ENCODE data around the gene PEX26.
"Not testable (repeated sequence)": the region's sequence is repeated elsewhere in the genome, so short reads cannot be mapped to it uniquely, and the experiment has no call there.

PEX26 gene

GRCh38 chr22:18071968-18072310 lies 5.9 kb upstream of the PEX26 start:
- no peak for DNase-seq

- DNase-seq = no peak
These were observed 4.3 kb upstream of the PEX26 start for GRCh38 chr22:18073467-18073866.

DNA sequence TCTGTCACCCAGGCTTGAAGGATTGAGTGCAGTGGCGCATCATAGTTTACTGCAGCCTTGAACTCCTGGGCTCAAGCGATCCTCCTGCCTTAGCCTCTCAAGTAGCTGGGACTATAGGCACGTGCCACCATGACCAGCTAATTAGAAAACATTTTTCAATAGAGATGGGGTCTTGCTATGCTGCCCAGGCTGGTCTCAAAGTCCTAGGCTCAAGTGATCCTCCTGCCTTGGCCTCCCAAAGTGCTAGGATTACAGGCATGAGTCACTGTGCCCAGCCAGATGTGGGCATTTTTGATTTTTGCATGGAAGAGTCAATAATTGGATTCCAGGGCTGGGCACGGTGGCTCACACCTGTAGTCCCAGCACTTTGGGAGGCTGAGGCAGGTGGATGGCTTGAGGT lies 3.9 kb upstream of the PEX26 start:
- not testable (repeated sequence) for DNase-seq

- no peak for DNase-seq
These were observed 2.6 kb upstream of the PEX26 start for GRCh38 chr22:18075101-18075719.

GRCh38 chr22:18075720-18076497 lies 1.9 kb upstream of the PEX26 start:
- DNase-seq = peak; percentile 89

DNA sequence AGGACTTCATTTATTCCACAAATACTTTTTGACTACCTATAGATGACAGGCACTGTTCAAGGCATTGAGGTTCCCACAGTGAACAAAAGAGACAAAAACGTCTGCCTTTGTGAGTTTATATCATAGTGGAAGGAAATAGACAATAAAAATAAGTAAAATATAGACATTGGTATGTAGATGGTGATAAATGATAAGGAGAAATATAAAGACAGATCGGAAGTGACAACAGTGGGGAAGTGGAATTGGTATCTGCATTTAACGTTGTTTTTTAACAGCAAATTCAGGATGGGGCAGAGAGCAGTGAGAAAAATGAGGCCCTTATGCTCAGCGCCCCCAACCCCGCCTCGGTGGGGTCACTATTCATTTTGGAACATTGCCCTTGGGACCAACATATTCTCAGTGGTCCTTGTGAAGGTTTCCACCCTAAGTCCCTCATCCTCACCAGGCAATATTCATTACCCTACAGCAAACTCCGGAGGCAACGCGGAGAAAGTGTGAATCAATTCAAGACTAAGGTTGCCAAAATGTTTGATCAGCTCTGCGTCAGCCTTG lies 627 bp upstream of the PEX26 start:
- no peak for DNase-seq

DNA sequence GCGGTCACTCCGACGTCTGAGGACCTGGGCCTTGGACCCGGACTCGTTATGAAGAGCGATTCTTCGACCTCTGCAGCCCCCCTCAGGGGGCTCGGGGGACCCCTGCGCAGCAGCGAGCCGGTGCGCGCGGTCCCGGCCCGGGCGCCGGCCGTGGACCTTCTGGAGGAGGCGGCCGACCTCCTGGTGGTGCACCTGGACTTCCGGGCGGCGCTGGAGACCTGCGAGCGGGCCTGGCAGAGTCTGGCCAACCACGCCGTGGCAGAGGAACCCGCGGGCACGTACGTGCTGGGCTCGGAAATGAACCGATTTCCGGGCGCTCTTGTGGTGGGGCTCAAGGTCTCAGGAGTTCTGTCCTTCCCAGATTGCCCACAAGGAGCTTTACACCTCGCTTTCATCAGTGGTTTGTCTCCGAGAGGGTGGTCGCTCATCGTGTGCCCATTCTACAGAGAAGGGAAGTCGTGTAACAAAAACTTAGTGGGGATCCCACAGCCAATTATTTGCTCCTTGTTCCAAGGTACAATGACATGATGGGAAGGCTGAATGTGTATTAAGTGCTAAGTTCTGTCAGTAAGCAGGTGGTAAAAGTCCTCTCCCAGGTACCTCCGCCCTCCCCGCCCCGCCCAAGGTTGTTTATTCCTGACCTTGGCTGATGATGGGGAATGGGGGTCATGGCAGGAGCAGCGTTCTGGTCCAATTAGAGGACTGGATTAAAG lies 695 bp downstream of the PEX26 start:
- DNase-seq = peak; percentile 77

GRCh38 chr22:18079706-18080233 lies 2.0 kb downstream of the PEX26 start:
- DNase-seq = no peak

- no peak for DNase-seq
These were observed 3.6 kb downstream of the PEX26 start for GRCh38 chr22:18081416-18081815.

DNA sequence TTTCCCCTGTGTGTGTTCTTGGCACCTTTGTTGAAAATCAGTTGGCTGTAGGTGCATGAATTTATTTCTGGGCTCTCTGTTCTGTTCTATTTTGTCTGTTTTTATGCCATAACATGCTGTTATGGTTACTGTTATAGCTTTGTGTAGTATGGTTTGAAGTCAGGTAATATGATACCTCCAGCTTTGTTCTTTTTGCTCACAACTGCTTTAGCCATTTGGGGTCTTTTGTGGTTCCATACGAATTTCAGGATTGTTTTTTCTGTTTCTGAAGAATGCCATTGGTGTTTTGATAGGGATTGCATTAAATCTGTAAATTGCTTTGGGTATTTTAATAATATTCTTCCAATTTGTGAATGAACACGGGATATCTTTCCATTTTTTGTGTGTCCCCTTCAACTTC lies 4.7 kb downstream of the PEX26 start:
- no peak for DNase-seq

DNA sequence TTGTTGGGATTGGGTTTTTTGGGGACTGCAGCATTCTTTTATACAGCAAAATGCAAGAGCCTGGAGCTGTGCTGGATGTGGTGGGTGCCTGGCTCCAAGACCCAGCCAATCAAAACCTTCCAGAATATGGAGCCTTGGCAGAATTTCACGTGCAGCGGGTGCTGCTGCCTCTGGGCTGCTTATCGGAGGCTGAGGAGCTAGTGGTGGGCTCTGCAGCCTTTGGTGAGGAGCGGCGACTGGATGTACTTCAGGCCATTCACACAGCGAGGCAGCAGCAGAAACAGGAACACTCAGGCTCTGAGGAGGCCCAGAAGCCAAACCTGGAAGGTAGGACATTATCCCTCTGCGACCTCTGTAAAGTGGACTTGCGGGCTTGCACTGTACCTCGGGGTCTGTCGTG lies 5.6 kb downstream of the PEX26 start:
- DNase-seq = no peak

GRCh38 chr22:18085188-18085587 lies 7.4 kb downstream of the PEX26 start:
- DNase-seq = no peak

GRCh38 chr22:18087350-18087855 lies 9.6 kb downstream of the PEX26 start:
- DNase-seq = no peak

DNA sequence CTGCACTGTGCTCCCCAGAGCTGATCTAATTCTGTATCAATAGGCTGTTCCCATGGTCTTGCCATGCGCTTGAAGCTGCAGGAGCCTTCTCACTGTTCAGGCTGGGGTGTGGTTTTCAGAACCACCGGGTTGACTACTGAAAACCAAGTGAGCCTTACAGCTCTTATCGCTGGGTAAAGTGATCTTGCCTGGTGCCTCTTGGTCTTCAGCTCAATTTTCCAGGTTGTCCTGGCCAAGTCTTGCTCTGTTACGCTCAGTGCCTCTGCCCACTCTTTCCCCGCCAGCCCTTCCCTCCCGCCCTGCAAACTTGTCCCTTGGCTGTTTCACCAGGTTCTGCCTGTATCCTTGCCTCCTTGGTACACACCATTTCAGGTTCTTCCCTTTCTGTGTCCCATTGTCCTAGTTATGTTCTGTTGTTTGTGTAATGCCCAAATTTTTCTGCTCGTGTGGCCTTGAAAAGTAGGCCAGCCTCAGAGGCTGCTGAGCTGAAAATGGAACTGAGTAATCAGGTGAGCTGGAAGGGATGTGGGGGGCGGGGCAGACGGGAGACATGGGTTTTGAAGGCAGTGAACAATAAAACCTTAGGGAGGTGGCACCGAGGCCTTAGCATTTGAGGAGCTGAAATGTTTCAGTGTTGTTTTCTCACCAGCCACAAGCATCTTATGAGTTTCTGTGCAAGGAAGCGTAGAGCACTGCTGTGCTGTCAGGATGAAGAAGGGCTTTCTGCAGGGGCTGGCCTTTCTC lies 11.2 kb downstream of the PEX26 start:
- DNase-seq = no peak

GRCh38 chr22:18090286-18090685 lies 12.5 kb downstream of the PEX26 start:
- DNase-seq = no peak

DNA sequence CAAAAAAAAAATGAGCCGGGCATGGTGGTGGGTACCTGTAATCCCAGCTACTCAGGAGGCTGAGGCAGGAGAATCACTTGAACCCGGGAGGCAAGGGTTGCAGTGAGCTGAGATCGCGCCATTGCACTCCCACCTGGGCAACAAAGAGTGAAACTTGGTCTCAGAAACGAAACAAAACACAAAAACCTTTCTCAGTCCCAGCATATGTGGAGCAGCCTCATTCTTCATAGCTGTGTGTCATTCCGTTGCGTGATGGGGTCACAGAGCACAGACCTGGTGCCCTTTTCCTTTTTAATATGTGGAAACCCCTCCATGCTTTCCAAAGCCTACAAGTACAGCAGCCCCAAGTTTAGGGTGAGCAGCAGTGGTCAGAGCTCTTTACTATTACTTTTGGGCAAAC lies 13.7 kb downstream of the PEX26 start:
- DNase-seq = no peak

GRCh38 chr22:18091916-18092526 lies 14.2 kb downstream of the PEX26 start:
- no peak for DNase-seq

- DNase-seq = no peak
These were observed 15.9 kb downstream of the PEX26 start for GRCh38 chr22:18093661-18094060.

DNA sequence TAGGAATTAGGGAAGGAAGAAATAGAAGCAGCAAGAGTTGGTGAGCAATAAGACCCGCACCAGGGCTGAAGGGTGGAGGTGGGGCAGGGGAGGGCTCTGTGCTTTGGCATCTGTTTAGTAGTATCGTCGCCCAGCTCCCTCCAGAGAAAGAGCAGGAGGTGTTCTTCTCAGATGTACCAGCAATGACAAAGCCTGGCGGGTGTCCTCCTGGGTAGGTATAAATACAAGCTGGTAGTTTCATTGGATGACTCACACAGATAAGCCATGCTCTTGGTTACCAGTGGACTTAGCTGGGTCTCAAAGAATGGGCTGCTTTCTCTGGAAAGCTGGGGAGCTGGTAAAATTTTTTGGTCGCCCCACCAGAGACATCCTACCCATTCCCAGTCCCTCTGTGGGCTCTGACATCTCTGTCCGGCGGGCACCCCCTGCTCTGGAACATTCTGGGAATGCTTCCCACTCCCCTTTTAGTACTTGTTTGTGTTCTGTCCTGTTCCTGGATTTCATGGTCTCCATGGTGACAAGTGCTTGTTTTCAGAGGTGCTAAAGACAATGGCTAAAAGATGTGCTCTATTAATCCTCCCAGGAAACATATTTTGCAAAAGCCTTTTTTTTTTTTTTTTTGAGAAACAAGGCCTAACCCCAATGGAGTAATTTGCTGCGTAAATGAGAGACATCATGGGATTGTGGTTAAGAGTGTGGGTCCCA lies 17.5 kb downstream of the PEX26 start:
- DNase-seq = peak; percentile 27

DNA sequence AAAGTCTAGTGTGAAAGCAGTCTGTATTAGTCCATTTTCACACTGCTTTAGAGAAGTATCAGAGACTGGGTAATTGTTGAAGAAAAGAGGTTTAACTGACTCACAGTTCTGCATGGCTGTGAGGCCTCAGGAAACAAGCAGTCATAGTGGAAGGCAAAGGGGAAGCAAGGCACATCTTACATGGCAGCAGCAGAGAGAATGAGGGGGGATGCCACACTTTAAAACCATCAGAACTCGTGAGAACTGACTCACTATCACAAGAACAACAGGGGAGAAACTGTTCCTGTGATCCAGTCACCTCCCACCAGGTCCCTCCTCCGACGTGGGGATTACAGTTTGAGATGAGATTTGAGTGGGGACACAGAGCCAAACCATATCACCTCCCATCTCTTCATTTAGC lies 19.0 kb downstream of the PEX26 start:
- DNase-seq = no peak

DNA sequence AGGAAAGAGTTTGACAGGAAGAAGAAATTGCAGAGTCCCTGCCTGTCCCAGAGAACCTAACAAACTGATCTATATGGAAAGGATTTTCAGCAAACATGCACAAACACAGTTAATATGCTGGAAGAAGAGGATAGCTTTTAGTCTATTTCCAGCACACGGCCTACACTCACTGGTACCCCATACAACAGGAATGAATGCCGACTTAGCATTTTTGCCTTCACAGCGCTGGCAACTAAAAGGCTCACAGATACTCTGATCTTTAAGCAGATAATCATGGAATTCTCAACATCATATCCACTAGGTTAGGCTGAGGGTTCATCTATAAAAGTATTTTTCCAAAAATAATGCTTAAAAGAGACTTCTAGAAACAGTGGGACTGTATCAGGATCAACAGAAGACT lies 23.0 kb downstream of the PEX26 start:
- DNase-seq = no peak

GRCh38 chr22:18101536-18101935 lies 23.7 kb downstream of the PEX26 start:
- DNase-seq = no peak
